ENCODE measurements around the gene LCE7A. TPM values are rescaled to one million over a fixed set of nuclear protein-coding genes. Genes with fewer than 3 reads are reported as not detected.

The LCE7A gene
- total RNA-seq, 1 experiment from 2014 or later = not detected

GRCh38 chr1:152906023-152906565 lies 46.3 kb downstream of the LCE7A start:
- H3K9ac ChIP-seq (ENCODE audit: extremely low read depth, insufficient read length, low read length) = no peak overlapping the region
- peaks cover 0 to 26% (median 5%) of the 10 kb centered on the region in 3 experiments; a peak in 5 of 7 replicates for H3K36me3 Mint-ChIP-seq (ENCODE audit: insufficient read depth in 1 of 3, low read depth in 3 of 3)

More at GRCh38 chr1:152906023-152906565, 46.3 kb downstream of the LCE7A start:
- Histone ChIP-seq H2BK15ac (ENCODE audit: low read depth, low read length) (no peak overlapping the region), H2AFZ (ENCODE audit: low read length) (no peak overlapping the region), H4K5ac (ENCODE audit: insufficient read length, low read depth, low read length) (no peak overlapping the region), H3K79me2 (ENCODE audit: insufficient read depth, low read length) (no peaks in the 10 kb centered on the region), H3K18ac (ENCODE audit: insufficient read length, low read depth, low read length) (no peak overlapping the region), H3K4me2 (ENCODE audit: insufficient read depth, insufficient read length, low read length) (no peak overlapping the region), H3K4me1 (ENCODE audit: insufficient read depth, low read length) (no peaks in the 10 kb centered on the region), H2BK20ac (ENCODE audit: low read depth, low read length, poor library complexity, severe bottlenecking) (no peak overlapping the region), H3K9me3 (ENCODE audit: control insufficient read depth, low read depth, low read length) (no peaks in the 10 kb centered on the region), H3K4ac (ENCODE audit: low read depth, low read length) (no peak overlapping the region), H3K79me1 (ENCODE audit: insufficient read depth, low read depth, low read length, poor library complexity, severe bottlenecking) (no peaks in the 10 kb centered on the region), H3K14ac (ENCODE audit: insufficient read depth, low read length) (no peak overlapping the region), H4K91ac (ENCODE audit: insufficient read length, low read depth, low read length) (no peak overlapping the region), H4K8ac (replicated peaks; ENCODE audit: insufficient read length, low read depth, low read length) (no peak overlapping the region), H2BK120ac (ENCODE audit: low read depth, low read length, poor library complexity, severe bottlenecking) (no peak overlapping the region), H2AK5ac (ENCODE audit: insufficient read length, low read length) (no peak overlapping the region), H3K27ac (ENCODE audit: insufficient read length, low read depth, low read length) (no peak overlapping the region), H3K27me3 (ENCODE audit: insufficient read depth, low read length) (no peaks in the 10 kb centered on the region), H4K20me1 (ENCODE audit: control insufficient read depth, insufficient read depth, insufficient read length) (no peaks in the 10 kb centered on the region), H3K23ac (ENCODE audit: insufficient read length, low read depth, low read length) (no peak overlapping the region), H3T11ph (ENCODE audit: low read length) (no peak overlapping the region), H3K56ac (ENCODE audit: insufficient read length, low read depth, low read length) (no peak overlapping the region), H3K23me2 (ENCODE audit: insufficient read length, low read depth, low read length, poor library complexity, severe bottlenecking) (no peaks in the 10 kb centered on the region), H2BK12ac (ENCODE audit: insufficient read length, low read depth, low read length) (no peak overlapping the region), H2BK5ac (ENCODE audit: insufficient read length, low read length) (no peak overlapping the region)
- H3K27me3 Mint-ChIP-seq (ENCODE audit: low read depth) = peaks cover 5% of the 10 kb centered on the region
- TF ChIP-seq CTCF (conservative IDR thresholded peaks at IDR 0.05) = no peak
- no peak overlapping the region for H3K27ac Mint-ChIP-seq
- no CpG with 5 or more reads among the region's 5 CpGs for WGBS (ENCODE audit: extremely low coverage, insufficient read length, low lambda C conversion rate)
- no peaks in the 10 kb centered on the region for H3K4me1 Mint-ChIP-seq
- no peak for DNase-seq
- peaks cover 67 to 90% of the 10 kb centered on the region in 2 experiments for H3K9me3 Mint-ChIP-seq
- no peak overlapping the region for H3K4me3 Mint-ChIP-seq

Measured in H9 (cell line).